MCF 10A (cell line): ENCODE measurements around the gene AJUBA. TPM values are rescaled to one million over a fixed set of nuclear protein-coding genes. Genes with fewer than 3 reads are reported as not detected.

Experiments used
- BruUV-seq: library from RNA; stranded (reverse); fragments of 400-500 nt; replicated peaks from 2 replicates; lab custom pipeline; 2021; lab: Mats Ljungman, UMichigan
- CTCF ChIA-PET: fragments of 300-600 bp; sonication (Branson Sonifier 250); formaldehyde crosslinking; extraction: SDS; loops from one replicate; lab custom pipeline; 2021; ENCODE audit warnings: antibody characterized with exemption, inconsistent platforms; lab: Yijun Ruan, JAX
- POLR2A ChIA-PET: fragments of 300-600, 350-650 bp; sonication (Branson Sonifier 250); formaldehyde crosslinking; extraction: SDS; loops from one replicate; lab custom pipeline; 2020; ENCODE audit warnings: antibody characterized with exemption, inconsistent platforms; lab: Yijun Ruan, JAX
- DNase-seq: peaks from one replicate; pipeline ENCODE4 v3.0.0-alpha.2; 2018; ENCODE audit not compliant: unreplicated experiment
- H3K27ac Mint-ChIP-seq: one replicate; pipeline ENCODE4 v1.8.0; 2022; ENCODE audit warnings: mild to moderate bottlenecking, low read depth, mixed read lengths; ENCODE audit not compliant: unreplicated experiment
- H3K27me3 Mint-ChIP-seq: one replicate; pipeline ENCODE4 v1.8.0; 2022; ENCODE audit warnings: mixed read lengths; ENCODE audit not compliant: insufficient read depth, unreplicated experiment
- H3K36me3 Mint-ChIP-seq: one replicate; pipeline ENCODE4 v1.8.0; 2022; ENCODE audit warnings: mild to moderate bottlenecking, moderate library complexity, mixed read lengths; ENCODE audit not compliant: insufficient read depth, unreplicated experiment
- H3K4me1 Mint-ChIP-seq: one replicate; pipeline ENCODE4 v1.8.0; 2022; ENCODE audit warnings: mixed read lengths; ENCODE audit not compliant: insufficient read depth, unreplicated experiment
- H3K4me3 Mint-ChIP-seq: one replicate; pipeline ENCODE4 v1.8.0; 2022; ENCODE audit warnings: mild to moderate bottlenecking, moderate library complexity, mixed read lengths; ENCODE audit not compliant: unreplicated experiment
- H3K9me3 Mint-ChIP-seq: one replicate; pipeline ENCODE4 v1.8.0; 2022; ENCODE audit warnings: mixed read lengths; ENCODE audit not compliant: unreplicated experiment
- CTCF ChIP-seq: fragments of 200-600 bp; IDR thresholded peaks from one replicate; pipeline ENCODE4 v1.8.0; 2022; ENCODE audit warnings: antibody characterized with exemption, mild to moderate bottlenecking; ENCODE audit not compliant: unreplicated experiment
- intact Hi-C: fragments of 100-400 bp; cut with micrococcal nuclease; formaldehyde crosslinking; loops from 2 replicates; pipeline ENCODE4 v1.14.1; 2022
- total RNA-seq: library from RNA; stranded (reverse); gene quantifications from 2 replicates; pipeline ENCODE4 v1.2.3, GENCODE V29; 2022

AJUBA gene
- total RNA-seq, 1 experiment from 2014 or later, result 138 TPM

GRCh38 chr14:23021889-23022442 lies 39.6 kb upstream of the AJUBA start:
- no peak for DNase-seq
- ChIA-PET CTCF (interaction anchor here (0.6 to 2.4 kb wide), 8 partner anchors 12 to 165 kb away, joined by 3 to 9 read pairs (median 3); no protein-coding TSS in a partner anchor), POLR2A (interaction anchor here (0.7 to 1.3 kb wide), 3 partner anchors 12 to 25 kb away, joined by 3 to 4 read pairs (median 3); no protein-coding TSS in a partner anchor)
- Mint-ChIP-seq H3K9me3 (no peaks in the 10 kb centered on the region), H3K36me3 (peaks cover 26% of the 10 kb centered on the region), H3K4me3 (no peak overlapping the region), H3K27ac (no peak overlapping the region), H3K4me1 (no peaks in the 10 kb centered on the region), H3K27me3 (no peaks in the 10 kb centered on the region)
- intact Hi-C loops, result no loop called here
- no peak for TF ChIP-seq CTCF
- BruUV-seq, result no TSS peak

GRCh38 chr14:23021434-23021833 lies 39.1 kb upstream of the AJUBA start:
- ChIA-PET CTCF (interaction anchor here (0.9 to 1.0 kb wide), 4 partner anchors 12 to 166 kb away, joined by 3 to 5 read pairs (median 3); no protein-coding TSS in a partner anchor), POLR2A (interaction anchor here (1.1 to 1.3 kb wide), 2 partner anchors 10 to 11 kb away, joined by 3 to 4 read pairs; no protein-coding TSS in a partner anchor)
- H3K27me3 Mint-ChIP-seq, result no peaks in the 10 kb centered on the region
- H3K36me3 Mint-ChIP-seq, result peaks cover 21% of the 10 kb centered on the region
- BruUV-seq, result no TSS peak
- H3K27ac Mint-ChIP-seq, result no peak overlapping the region
- intact Hi-C loops, result no loop called here
- DNase-seq, result no peak
- no peaks in the 10 kb centered on the region for H3K4me1 Mint-ChIP-seq
- no peaks in the 10 kb centered on the region for H3K9me3 Mint-ChIP-seq
- TF ChIP-seq CTCF, result no peak
- no peak overlapping the region for H3K4me3 Mint-ChIP-seq

GRCh38 chr14:23020143-23021128 lies 38.1 kb upstream of the AJUBA start:
- no peaks in the 10 kb centered on the region for H3K27me3 Mint-ChIP-seq
- intact Hi-C loops, result no loop called here
- CTCF ChIA-PET, result interaction anchor here (0.6 to 1.9 kb wide), 6 partner anchors 11 to 551 kb away, joined by 3 to 8 read pairs (median 4); partner anchors contain the start of gene CDH24
- no peaks in the 10 kb centered on the region for H3K9me3 Mint-ChIP-seq
- POLR2A ChIA-PET, result interaction anchor here (0.6 to 1.3 kb wide), 3 partner anchors 9 to 72 kb away, joined by 3 to 4 read pairs (median 3); no protein-coding TSS in a partner anchor
- H3K4me3 Mint-ChIP-seq, result no peak overlapping the region
- H3K36me3 Mint-ChIP-seq, result peaks cover 11% of the 10 kb centered on the region
- no TSS peak for BruUV-seq
- DNase-seq, result no peak
- no peak overlapping the region for H3K27ac Mint-ChIP-seq
- H3K4me1 Mint-ChIP-seq, result no peaks in the 10 kb centered on the region
- TF ChIP-seq CTCF, result no peak
